H9 (cell line): ENCODE data around the gene CST11. TPM values are rescaled to one million over a fixed set of nuclear protein-coding genes. Genes with fewer than 3 reads are reported as not detected.

Experiments used
- DNase-seq: peaks from one replicate; pipeline ENCODE4 v3.0.0-alpha.2; 2017
- H2AFZ ChIP-seq: one replicate; pipeline ENCODE4 v1.6.1; 2013; ENCODE audit warnings: mild to moderate bottlenecking, low read length, control low read depth, moderate library complexity
- H2AK5ac ChIP-seq: 2 replicates; pipeline ENCODE4 v1.6.1; 2013; ENCODE audit warnings: low read length, control low read depth, mixed read lengths; ENCODE audit not compliant: insufficient read length
- H2BK120ac ChIP-seq: one replicate; pipeline ENCODE4 v1.6.1; 2013; ENCODE audit warnings: low read depth, mild to moderate bottlenecking, low read length, control low read depth, inconsistent platforms; ENCODE audit not compliant: poor library complexity, severe bottlenecking
- H2BK12ac ChIP-seq: 2 replicates; pipeline ENCODE4 v1.6.1; 2013; ENCODE audit warnings: low read length, control low read depth, mixed read lengths, low read depth; ENCODE audit not compliant: insufficient read length
- H2BK15ac ChIP-seq: 2 replicates; pipeline ENCODE4 v1.6.1; 2013; ENCODE audit warnings: low read depth, low read length, control low read depth
- H2BK20ac ChIP-seq: one replicate; pipeline ENCODE4 v1.6.1; 2013; ENCODE audit warnings: low read depth, mild to moderate bottlenecking, low read length, control low read depth, inconsistent platforms; ENCODE audit not compliant: poor library complexity, severe bottlenecking
- H2BK5ac ChIP-seq: 2 replicates; pipeline ENCODE4 v1.6.1; 2013; ENCODE audit warnings: low read length, control low read depth, mixed read lengths; ENCODE audit not compliant: insufficient read length
- H3K14ac ChIP-seq: 2 replicates; pipeline ENCODE4 v1.6.1; 2013; ENCODE audit warnings: low read length, control low read depth; ENCODE audit not compliant: insufficient read depth
- H3K18ac ChIP-seq: 2 replicates; pipeline ENCODE4 v1.6.1; 2013; ENCODE audit warnings: low read depth, mild to moderate bottlenecking, mixed read lengths, low read length, control low read depth; ENCODE audit not compliant: insufficient read length
- H3K23ac ChIP-seq: 2 replicates; pipeline ENCODE4 v1.6.1; 2013; ENCODE audit warnings: low read length, control low read depth, mixed read lengths, low read depth; ENCODE audit not compliant: insufficient read length
- H3K23me2 ChIP-seq: 2 replicates; pipeline ENCODE4 v1.6.1; 2013; ENCODE audit warnings: low read depth, mild to moderate bottlenecking, mixed read lengths, low read length, control low read depth; ENCODE audit not compliant: insufficient read length, poor library complexity, severe bottlenecking
- H3K27ac ChIP-seq: 2 replicates; pipeline ENCODE4 v1.5.1; 2013; ENCODE audit warnings: low read length, control low read depth, mixed read lengths, low read depth; ENCODE audit not compliant: insufficient read length
- H3K27me3 ChIP-seq: 2 replicates; pipeline ENCODE4 v1.6.1; 2013; ENCODE audit warnings: low read length, control low read depth, inconsistent platforms; ENCODE audit not compliant: insufficient read depth
- H3K4ac ChIP-seq: 2 replicates; pipeline ENCODE4 v1.6.1; 2013; ENCODE audit warnings: low read depth, mild to moderate bottlenecking, control low read depth, inconsistent platforms, low read length, moderate library complexity
- H3K4me1 ChIP-seq: 2 replicates; pipeline ENCODE4 v1.6.1; 2013; ENCODE audit warnings: low read length, control low read depth, inconsistent platforms; ENCODE audit not compliant: insufficient read depth
- H3K4me2 ChIP-seq: 2 replicates; pipeline ENCODE4 v1.6.1; 2013; ENCODE audit warnings: low read length, control low read depth, mixed read lengths; ENCODE audit not compliant: insufficient read length, insufficient read depth
- H3K56ac ChIP-seq: 2 replicates; pipeline ENCODE4 v1.6.1; 2013; ENCODE audit warnings: low read depth, mild to moderate bottlenecking, mixed read lengths, low read length, control low read depth; ENCODE audit not compliant: insufficient read length
- H3K79me1 ChIP-seq: 2 replicates; pipeline ENCODE4 v1.6.1; 2013; ENCODE audit warnings: low read depth, mild to moderate bottlenecking, moderate library complexity, low read length, control low read depth, inconsistent platforms; ENCODE audit not compliant: insufficient read depth, poor library complexity, severe bottlenecking
- H3K79me2 ChIP-seq: 2 replicates; pipeline ENCODE4 v1.6.1; 2013; ENCODE audit warnings: low read length, control low read depth, inconsistent platforms; ENCODE audit not compliant: insufficient read depth
- H3K9ac ChIP-seq: 2 replicates; pipeline ENCODE4 v1.6.1; 2013; ENCODE audit warnings: low read length, control low read depth, mixed read lengths; ENCODE audit not compliant: insufficient read length; ENCODE audit errors: extremely low read depth
- H3K9me3 ChIP-seq: one replicate; pipeline ENCODE4 v1.6.1; 2013; ENCODE audit warnings: low read depth, low read length, inconsistent platforms; ENCODE audit not compliant: control insufficient read depth
- H3T11ph ChIP-seq: one replicate; pipeline ENCODE4 v1.6.1; 2013; ENCODE audit warnings: mild to moderate bottlenecking, low read length, control low read depth, inconsistent platforms
- H4K20me1 ChIP-seq: one replicate; pipeline ENCODE4 v1.6.1; 2013; ENCODE audit not compliant: control insufficient read depth, insufficient read length, insufficient read depth
- H4K5ac ChIP-seq: 2 replicates; pipeline ENCODE4 v1.6.1; 2013; ENCODE audit warnings: low read depth, mild to moderate bottlenecking, mixed read lengths, low read length, control low read depth; ENCODE audit not compliant: insufficient read length
- H4K8ac ChIP-seq: replicated peaks from 2 replicates; pipeline ENCODE4 v1.6.1; 2013; ENCODE audit warnings: low read length, control low read depth, mixed read lengths, low read depth; ENCODE audit not compliant: insufficient read length
- H4K91ac ChIP-seq: 2 replicates; pipeline ENCODE4 v1.6.1; 2013; ENCODE audit warnings: low read depth, mild to moderate bottlenecking, moderate library complexity, mixed read lengths, low read length, control low read depth; ENCODE audit not compliant: insufficient read length
- H3K27ac Mint-ChIP-seq, 3 experiments: 2 replicates in 2 of 3; 3 replicates in 1 of 3; pipeline ENCODE4 v1.8.0; 2020 to 2021; ENCODE audit warnings: mixed read lengths in 3 of 3, mild to moderate bottlenecking in 1 of 3, moderate library complexity in 1 of 3
- H3K27me3 Mint-ChIP-seq: 2 replicates; pipeline ENCODE4 v1.8.0; 2021; ENCODE audit warnings: low read depth, mild to moderate bottlenecking, moderate library complexity, mixed read lengths
- H3K36me3 Mint-ChIP-seq, 3 experiments: 2 replicates in 2 of 3; 3 replicates in 1 of 3; pipeline ENCODE4 v1.8.0; 2020 to 2021; ENCODE audit warnings: low read depth in 3 of 3, mixed read lengths in 3 of 3; ENCODE audit not compliant: insufficient read depth in 1 of 3
- H3K4me1 Mint-ChIP-seq, 2 experiments: 2 replicates each; pipeline ENCODE4 v1.8.0; 2020; ENCODE audit warnings: mixed read lengths in 2 of 2
- H3K4me3 Mint-ChIP-seq, 2 experiments: 2 replicates in 1 of 2; 3 replicates in 1 of 2; pipeline ENCODE4 v1.8.0; 2020 to 2021; ENCODE audit warnings: mild to moderate bottlenecking in 2 of 2, mixed read lengths in 2 of 2, moderate library complexity in 1 of 2
- H3K9me3 Mint-ChIP-seq, 2 experiments: 2 replicates in 1 of 2; 3 replicates in 1 of 2; pipeline ENCODE4 v1.8.0; 2020; ENCODE audit warnings: mild to moderate bottlenecking in 2 of 2, mixed read lengths in 2 of 2, moderate library complexity in 1 of 2
- WGBS: extraction: QIAGEN DNeasy Blood & Tissue Kit; methylation state at CpG from one replicate; pipeline ENCODE4 v1.1.7; 2013; ENCODE audit warnings: missing lambda C conversion rate, low lambda C conversion rate, mixed read lengths; ENCODE audit not compliant: insufficient read length; ENCODE audit errors: extremely low coverage; 5-methylcytosine and 5-hydroxymethylcytosine counted together
- total RNA-seq: library from RNA; stranded (reverse); gene quantifications from 2 replicates; pipeline ENCODE4 v1.2.1, GENCODE V29; 2021
- TF ChIP-seq, protein P1 (sequence below): fragments of 200-600 bp; sonication (generic); conservative IDR thresholded peaks from 3 replicates; pipeline ENCODE4 v1.8.0; 2021; ENCODE audit warnings: antibody characterized with exemption, mild to moderate bottlenecking

Gene CST11
- total RNA-seq, 1 experiment from 2014 or later = not detected

DNA sequence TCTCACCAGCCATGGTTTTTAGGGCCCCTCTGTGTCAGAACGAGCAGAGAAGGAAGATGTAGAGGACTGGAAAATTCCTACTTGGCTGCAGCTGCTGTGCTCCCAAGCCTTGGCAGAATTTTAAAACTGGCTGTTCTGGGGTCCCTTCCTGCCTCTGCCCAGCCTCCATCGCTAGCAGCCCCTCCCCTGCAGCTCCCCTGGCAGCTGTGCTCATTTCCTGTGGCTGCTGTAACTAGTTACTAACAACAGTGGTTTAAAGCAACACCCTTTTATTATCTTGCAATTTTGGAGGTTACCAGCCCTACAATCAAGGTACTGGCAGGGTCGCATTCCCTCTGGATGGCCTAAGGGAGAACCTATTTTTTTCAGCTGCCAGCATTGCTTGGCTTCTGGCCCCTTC lies 3.7 kb upstream of the CST11 start:
- Mint-ChIP-seq H3K36me3 (peaks cover 3 to 6% (median 4%) of the 10 kb centered on the region in 3 experiments; a peak in 6 of 7 replicates), H3K9me3 (peaks cover 0 to 5% of the 10 kb centered on the region in 2 experiments; a peak in 3 of 5 replicates), H3K27me3 (peaks cover 6% of the 10 kb centered on the region), H3K4me1 (peaks cover 20 to 21% of the 10 kb centered on the region in 2 experiments), H3K4me3 (no peak overlapping the region), H3K27ac (no peak overlapping the region)
- H3K23me2 ChIP-seq = no peaks in the 10 kb centered on the region
- H3K14ac ChIP-seq = no peak overlapping the region
- H2BK15ac ChIP-seq = no peak overlapping the region
- no peak overlapping the region for H3K27ac ChIP-seq
- no peaks in the 10 kb centered on the region for H3K9me3 ChIP-seq
- no peak overlapping the region for H3K4me2 ChIP-seq
- no peak overlapping the region for H2BK120ac ChIP-seq
- no peak overlapping the region for H4K91ac ChIP-seq
- H3K9ac ChIP-seq = no peak overlapping the region
- peaks cover 3% of the 10 kb centered on the region; the same call in 1 of the 2 replicates for H3K4me1 ChIP-seq
- no peak overlapping the region for H2BK12ac ChIP-seq
- no peak overlapping the region for H3K56ac ChIP-seq
- no peak overlapping the region for H2AFZ ChIP-seq
- no peak for DNase-seq
- H4K20me1 ChIP-seq = no peaks in the 10 kb centered on the region
- no peak overlapping the region for H3K23ac ChIP-seq
- WGBS = no CpG with 5 or more reads among the region's 3 CpGs
- H3K4ac ChIP-seq = no peak overlapping the region
- TF ChIP-seq, protein P1, sequence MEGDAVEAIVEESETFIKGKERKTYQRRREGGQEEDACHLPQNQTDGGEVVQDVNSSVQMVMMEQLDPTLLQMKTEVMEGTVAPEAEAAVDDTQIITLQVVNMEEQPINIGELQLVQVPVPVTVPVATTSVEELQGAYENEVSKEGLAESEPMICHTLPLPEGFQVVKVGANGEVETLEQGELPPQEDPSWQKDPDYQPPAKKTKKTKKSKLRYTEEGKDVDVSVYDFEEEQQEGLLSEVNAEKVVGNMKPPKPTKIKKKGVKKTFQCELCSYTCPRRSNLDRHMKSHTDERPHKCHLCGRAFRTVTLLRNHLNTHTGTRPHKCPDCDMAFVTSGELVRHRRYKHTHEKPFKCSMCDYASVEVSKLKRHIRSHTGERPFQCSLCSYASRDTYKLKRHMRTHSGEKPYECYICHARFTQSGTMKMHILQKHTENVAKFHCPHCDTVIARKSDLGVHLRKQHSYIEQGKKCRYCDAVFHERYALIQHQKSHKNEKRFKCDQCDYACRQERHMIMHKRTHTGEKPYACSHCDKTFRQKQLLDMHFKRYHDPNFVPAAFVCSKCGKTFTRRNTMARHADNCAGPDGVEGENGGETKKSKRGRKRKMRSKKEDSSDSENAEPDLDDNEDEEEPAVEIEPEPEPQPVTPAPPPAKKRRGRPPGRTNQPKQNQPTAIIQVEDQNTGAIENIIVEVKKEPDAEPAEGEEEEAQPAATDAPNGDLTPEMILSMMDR = no peak
- H4K8ac ChIP-seq = no peak overlapping the region
- no peak overlapping the region for H3K18ac ChIP-seq
- H2AK5ac ChIP-seq = no peak overlapping the region
- no peaks in the 10 kb centered on the region for H3K79me1 ChIP-seq
- no peak overlapping the region for H2BK5ac ChIP-seq
- H3K79me2 ChIP-seq = no peaks in the 10 kb centered on the region
- H3T11ph ChIP-seq = no peak overlapping the region
- H3K27me3 ChIP-seq = no peaks in the 10 kb centered on the region
- H2BK20ac ChIP-seq = no peak overlapping the region
- H4K5ac ChIP-seq = no peak overlapping the region
